Measurements from ENCODE around the gene MTUS2. TPM values are rescaled to one million over a fixed set of nuclear protein-coding genes. Genes with fewer than 3 reads are reported as not detected.

Gene MTUS2
- total RNA-seq, 1 donor from 2014 or later = 6.8 TPM

- H3K4me1 Mint-ChIP-seq (ENCODE audit: low read depth, unreplicated experiment) = no peaks in the 10 kb centered on the region
- H3K27ac Mint-ChIP-seq (ENCODE audit: unreplicated experiment) = no peak overlapping the region
- no peak for DNase-seq
- no peaks in the 10 kb centered on the region for H3K9me3 Mint-ChIP-seq (ENCODE audit: unreplicated experiment)
- no peaks in the 10 kb centered on the region for H3K36me3 Mint-ChIP-seq (ENCODE audit: unreplicated experiment)
- no peak for TF ChIP-seq CTCF (IDR thresholded peaks at IDR 0.05; ENCODE audit: partially characterized antibody, unreplicated experiment)
- H3K27me3 Mint-ChIP-seq (ENCODE audit: unreplicated experiment) = no peaks in the 10 kb centered on the region
- no peak overlapping the region for H3K4me3 Mint-ChIP-seq (ENCODE audit: unreplicated experiment)
Observed at GRCh38 chr13:29405401-29405800, 585.3 kb downstream of the MTUS2 start.

- no peak for TF ChIP-seq CTCF (IDR thresholded peaks at IDR 0.05; ENCODE audit: partially characterized antibody, unreplicated experiment)
- Mint-ChIP-seq H3K4me3 (ENCODE audit: unreplicated experiment) (no peak overlapping the region), H3K27me3 (ENCODE audit: unreplicated experiment) (no peaks in the 10 kb centered on the region), H3K4me1 (ENCODE audit: low read depth, unreplicated experiment) (no peaks in the 10 kb centered on the region), H3K9me3 (ENCODE audit: unreplicated experiment) (no peaks in the 10 kb centered on the region), H3K27ac (ENCODE audit: unreplicated experiment) (no peak overlapping the region), H3K36me3 (ENCODE audit: unreplicated experiment) (peaks cover 13% of the 10 kb centered on the region)
- DNase-seq = no peak
Observed at GRCh38 chr13:29411481-29411880, 591.3 kb downstream of the MTUS2 start.

GRCh38 chr13:29418026-29418425 lies 597.9 kb downstream of the MTUS2 start:
- Mint-ChIP-seq H3K4me1 (ENCODE audit: low read depth, unreplicated experiment) (no peaks in the 10 kb centered on the region), H3K4me3 (ENCODE audit: unreplicated experiment) (no peak overlapping the region), H3K9me3 (ENCODE audit: unreplicated experiment) (peaks cover 1% of the 10 kb centered on the region), H3K27me3 (ENCODE audit: unreplicated experiment) (no peaks in the 10 kb centered on the region), H3K27ac (ENCODE audit: unreplicated experiment) (no peak overlapping the region), H3K36me3 (ENCODE audit: unreplicated experiment) (peaks cover under 1% of the 10 kb centered on the region)
- TF ChIP-seq CTCF (IDR thresholded peaks at IDR 0.05; ENCODE audit: partially characterized antibody, unreplicated experiment) = peak; percentile 25
- no peak for DNase-seq

- H3K9me3 Mint-ChIP-seq (ENCODE audit: unreplicated experiment) = peaks cover 1% of the 10 kb centered on the region
- DNase-seq = no peak
- H3K36me3 Mint-ChIP-seq (ENCODE audit: unreplicated experiment) = no peaks in the 10 kb centered on the region
- no peak for TF ChIP-seq CTCF (IDR thresholded peaks at IDR 0.05; ENCODE audit: partially characterized antibody, unreplicated experiment)
- no peaks in the 10 kb centered on the region for H3K4me1 Mint-ChIP-seq (ENCODE audit: low read depth, unreplicated experiment)
- H3K27me3 Mint-ChIP-seq (ENCODE audit: unreplicated experiment) = no peaks in the 10 kb centered on the region
- no peak overlapping the region for H3K4me3 Mint-ChIP-seq (ENCODE audit: unreplicated experiment)
- H3K27ac Mint-ChIP-seq (ENCODE audit: unreplicated experiment) = no peak overlapping the region
Observed at GRCh38 chr13:29421118-29421517, 601.0 kb downstream of the MTUS2 start.

GRCh38 chr13:29422015-29422414 lies 601.9 kb downstream of the MTUS2 start:
- H3K9me3 Mint-ChIP-seq (ENCODE audit: unreplicated experiment) = peaks cover 1% of the 10 kb centered on the region
- no peaks in the 10 kb centered on the region for H3K27me3 Mint-ChIP-seq (ENCODE audit: unreplicated experiment)
- no peaks in the 10 kb centered on the region for H3K4me1 Mint-ChIP-seq (ENCODE audit: low read depth, unreplicated experiment)
- no peak for DNase-seq
- H3K4me3 Mint-ChIP-seq (ENCODE audit: unreplicated experiment) = no peak overlapping the region
- no peak for TF ChIP-seq CTCF (IDR thresholded peaks at IDR 0.05; ENCODE audit: partially characterized antibody, unreplicated experiment)
- H3K36me3 Mint-ChIP-seq (ENCODE audit: unreplicated experiment) = no peaks in the 10 kb centered on the region
- H3K27ac Mint-ChIP-seq (ENCODE audit: unreplicated experiment) = no peak overlapping the region

Data from glutamatergic neuron (in vitro differentiated cells).